HG03521 (cell line): ENCODE results near the gene MYCBP.

ENCODE experiments used
- ATAC-seq: cut with Tn5 transposase; IDR thresholded peaks from one replicate; pipeline ENCODE4 v1.9.1; 2021; ENCODE audit warnings: mild to moderate bottlenecking, moderate library complexity; ENCODE audit not compliant: unreplicated experiment

MYCBP gene

GRCh38 chr1:38826886-38827285, 46.3 kb downstream of the MYCBP start:
- ATAC-seq, result no peak

DNA sequence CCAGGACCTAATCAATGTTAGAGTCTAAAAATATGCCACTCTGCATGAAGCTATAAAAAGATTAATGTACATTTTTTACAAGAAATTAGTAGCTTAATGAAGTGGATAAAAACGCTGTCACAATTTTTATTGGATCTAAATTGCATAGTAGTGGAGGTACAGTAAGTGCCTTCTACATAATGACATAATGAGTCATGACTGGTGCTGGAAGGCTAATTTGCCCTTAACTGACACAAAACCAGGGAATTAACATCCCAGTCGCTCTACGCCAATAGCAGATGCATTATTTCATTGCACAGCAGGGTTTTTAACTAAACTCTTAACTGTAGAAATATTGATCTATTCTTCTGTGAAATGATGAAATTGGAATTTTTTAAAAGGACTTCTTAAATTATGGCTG, 46.9 kb downstream of the MYCBP start:
- no peak for ATAC-seq

- ATAC-seq, result no peak
Observed at GRCh38 chr1:38820860-38821259, 52.3 kb downstream of the MYCBP start.

- ATAC-seq, result no peak
Observed at GRCh38 chr1:38819516-38819915, 53.6 kb downstream of the MYCBP start.

GRCh38 chr1:38819040-38819439, 54.1 kb downstream of the MYCBP start:
- ATAC-seq, result no peak

DNA sequence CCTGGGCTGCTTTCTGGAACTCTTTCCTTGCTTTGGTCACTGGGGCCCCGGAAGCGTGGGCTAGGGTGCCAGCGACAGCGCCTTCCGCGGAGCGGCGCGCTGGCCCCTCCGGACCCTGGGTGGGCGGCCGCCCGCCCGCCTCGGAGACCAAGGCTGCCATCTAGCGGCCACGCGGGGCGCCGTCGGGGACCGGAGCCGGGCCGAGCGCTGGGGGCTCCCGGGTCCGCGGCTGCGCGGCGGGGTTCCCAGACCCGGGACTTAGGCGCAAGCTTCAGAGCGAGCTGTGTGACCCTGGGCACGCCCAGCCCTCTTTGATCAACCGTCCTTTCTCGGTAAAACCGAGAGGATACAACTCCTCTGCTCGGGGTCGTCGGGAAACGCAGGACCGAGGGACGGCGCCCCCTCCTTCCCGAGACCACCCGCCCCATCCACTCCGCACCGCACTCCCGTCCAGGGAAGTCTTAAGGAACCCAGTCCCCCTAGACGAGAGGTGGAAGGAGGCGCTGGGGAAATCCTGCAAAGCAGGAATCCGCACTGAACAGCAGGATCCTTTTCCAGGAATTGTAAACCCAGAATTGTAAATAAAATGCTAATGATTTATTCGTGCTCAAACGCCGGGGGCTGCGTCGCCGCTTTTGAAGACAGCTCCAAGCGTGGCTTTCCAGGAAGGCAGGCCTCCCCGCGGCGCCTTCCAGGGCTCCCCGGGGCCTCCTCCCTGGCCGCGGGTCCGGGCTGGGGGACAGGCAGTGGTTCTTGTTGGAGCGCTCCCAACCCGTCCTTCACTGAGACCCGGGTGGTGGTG, 54.8 kb downstream of the MYCBP start:
- no peak for ATAC-seq

DNA sequence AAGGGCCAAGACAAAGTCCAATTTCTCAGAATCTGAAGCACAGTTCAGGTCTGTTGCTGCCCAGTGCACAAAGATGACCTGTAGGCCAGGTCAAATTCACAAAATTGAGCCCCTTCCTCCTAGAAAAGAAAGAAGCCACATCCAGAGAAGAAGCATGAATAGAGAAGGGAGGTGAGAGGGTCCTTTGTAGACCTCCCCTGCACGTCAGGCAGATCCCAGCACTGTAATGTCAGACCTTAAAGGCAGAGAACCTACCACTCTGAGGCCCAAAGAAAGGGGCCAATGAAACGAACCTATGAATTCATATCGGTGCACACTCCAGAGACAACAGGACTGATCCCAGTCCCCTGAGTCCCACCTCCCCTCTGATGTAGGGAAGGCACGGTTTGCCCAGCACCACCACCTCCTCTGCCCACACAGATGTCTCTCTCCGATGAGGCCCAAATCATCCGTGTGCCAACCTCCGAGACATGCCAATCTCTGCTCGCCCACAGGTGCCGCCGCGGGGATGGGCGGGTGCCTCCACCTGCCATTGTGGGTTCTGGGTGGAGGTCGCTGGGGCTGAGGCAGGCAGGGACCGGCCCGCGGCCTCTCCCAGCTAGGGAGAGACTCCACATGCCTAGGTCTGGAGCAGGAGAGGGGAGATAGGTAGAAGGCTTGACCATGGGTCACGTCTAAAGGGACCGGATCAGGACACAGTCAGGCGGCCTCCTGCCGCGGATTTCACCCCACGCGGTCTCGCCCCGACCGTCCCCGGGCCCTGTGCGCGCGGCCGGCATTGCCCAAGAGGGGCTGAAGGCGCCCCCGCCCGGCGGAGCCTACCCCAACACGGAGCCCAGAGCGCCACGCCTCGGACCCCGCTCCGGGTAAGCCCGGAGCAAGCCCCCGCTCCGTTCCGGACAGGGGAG, 55.6 kb downstream of the MYCBP start:
- no peak for ATAC-seq

GRCh38 chr1:38815903-38816627, 57.1 kb downstream of the MYCBP start:
- peak; percentile 63 for ATAC-seq

- no peak for ATAC-seq
Observed at GRCh38 chr1:38814984-38815464, 58.1 kb downstream of the MYCBP start.

DNA sequence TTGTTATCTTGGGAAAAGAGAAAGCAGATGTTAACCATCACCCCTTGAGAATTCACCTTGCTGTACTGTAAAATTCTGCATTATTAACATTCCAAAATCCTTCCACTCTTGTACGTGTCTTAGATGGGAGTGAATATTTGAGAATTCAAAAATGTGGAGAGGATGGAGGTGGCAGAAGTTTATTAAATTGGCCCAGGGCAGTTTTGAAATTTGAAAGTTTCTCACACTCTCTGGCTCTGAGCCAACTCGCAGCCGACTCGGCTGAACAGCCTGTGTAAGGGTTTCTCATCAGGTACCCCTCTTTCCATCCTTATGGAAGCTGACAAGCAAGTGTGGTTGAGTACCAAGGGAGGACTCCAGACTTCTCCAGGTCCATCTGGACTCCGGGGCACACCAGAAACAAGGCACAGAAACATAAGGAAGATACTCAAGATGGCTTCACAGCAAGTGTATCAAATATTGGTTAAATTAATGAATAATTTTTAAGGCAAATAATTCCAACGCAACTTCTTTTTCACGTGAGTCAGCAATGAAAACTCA, 58.6 kb downstream of the MYCBP start:
- ATAC-seq, result no peak

GRCh38 chr1:38812981-38813380, 60.2 kb downstream of the MYCBP start:
- no peak for ATAC-seq
